Measurements from ENCODE around the gene PPT2. TPM values are rescaled to one million over a fixed set of nuclear protein-coding genes. Genes with fewer than 3 reads are reported as not detected.
A peak's percentile ranks its signal among the peaks of the same experiment; 100 is the strongest.

The PPT2 gene
- total and polyA plus RNA-seq, 2 of the 13 experiments (the other 11 are each of a cell fraction or from before 2014, with no cell fraction given), result 39.2 to 61.8 TPM

DNA sequence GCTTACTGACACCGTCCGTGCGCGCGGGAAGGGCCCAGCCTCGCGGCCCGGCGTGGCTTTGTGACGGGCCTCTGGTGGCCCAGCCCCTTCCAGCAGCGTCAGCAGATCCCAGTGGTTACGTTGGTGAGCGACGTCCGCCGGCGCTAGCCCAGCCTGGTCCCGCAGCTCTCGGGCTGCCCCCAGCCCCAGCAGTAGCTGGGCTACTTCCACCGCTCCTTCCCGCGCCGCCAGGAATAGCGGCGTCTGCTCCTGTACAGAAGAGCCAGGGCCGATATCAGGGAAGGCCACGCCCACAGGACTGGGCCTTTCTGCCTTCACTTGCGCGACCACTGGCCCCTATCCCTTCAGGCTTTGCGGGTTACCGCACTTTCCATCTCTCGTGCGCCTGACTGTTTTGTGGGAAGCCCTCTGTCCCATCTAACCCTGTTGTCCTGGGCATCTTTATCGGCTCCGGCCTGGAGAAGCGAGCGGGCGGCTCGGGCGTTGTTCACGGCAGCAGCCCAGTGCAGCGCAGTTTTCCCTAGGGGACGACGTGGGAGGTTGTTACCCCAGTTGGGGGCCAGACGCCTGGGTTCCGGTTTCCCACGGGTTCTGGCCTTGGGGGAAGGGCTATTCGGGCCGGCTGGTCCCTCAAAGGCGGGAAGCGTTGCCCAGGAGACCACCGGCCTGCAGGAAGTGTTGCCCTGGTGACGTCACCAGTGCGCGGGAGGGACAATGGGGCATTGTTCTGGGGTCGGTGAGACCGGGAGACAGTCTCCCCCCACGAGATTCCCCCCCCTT lies 42.2 kb downstream of the PPT2 start (continued):
- TF ChIP-seq, protein P1, sequence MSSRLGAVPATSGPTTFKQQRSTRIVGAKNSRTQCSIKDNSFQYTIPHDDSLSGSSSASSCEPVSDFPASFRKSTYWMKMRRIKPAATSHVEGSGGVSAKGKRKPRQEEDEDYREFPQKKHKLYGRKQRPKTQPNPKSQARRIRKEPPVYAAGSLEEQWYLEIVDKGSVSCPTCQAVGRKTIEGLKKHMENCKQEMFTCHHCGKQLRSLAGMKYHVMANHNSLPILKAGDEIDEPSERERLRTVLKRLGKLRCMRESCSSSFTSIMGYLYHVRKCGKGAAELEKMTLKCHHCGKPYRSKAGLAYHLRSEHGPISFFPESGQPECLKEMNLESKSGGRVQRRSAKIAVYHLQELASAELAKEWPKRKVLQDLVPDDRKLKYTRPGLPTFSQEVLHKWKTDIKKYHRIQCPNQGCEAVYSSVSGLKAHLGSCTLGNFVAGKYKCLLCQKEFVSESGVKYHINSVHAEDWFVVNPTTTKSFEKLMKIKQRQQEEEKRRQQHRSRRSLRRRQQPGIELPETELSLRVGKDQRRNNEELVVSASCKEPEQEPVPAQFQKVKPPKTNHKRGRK (CRISPR knock-in tag; IDR thresholded peaks at IDR 0.05), result 0 out of 2 replicates have a peak, but pooled peaks have one; percentile 70
- TF ChIP-seq, protein P2, sequence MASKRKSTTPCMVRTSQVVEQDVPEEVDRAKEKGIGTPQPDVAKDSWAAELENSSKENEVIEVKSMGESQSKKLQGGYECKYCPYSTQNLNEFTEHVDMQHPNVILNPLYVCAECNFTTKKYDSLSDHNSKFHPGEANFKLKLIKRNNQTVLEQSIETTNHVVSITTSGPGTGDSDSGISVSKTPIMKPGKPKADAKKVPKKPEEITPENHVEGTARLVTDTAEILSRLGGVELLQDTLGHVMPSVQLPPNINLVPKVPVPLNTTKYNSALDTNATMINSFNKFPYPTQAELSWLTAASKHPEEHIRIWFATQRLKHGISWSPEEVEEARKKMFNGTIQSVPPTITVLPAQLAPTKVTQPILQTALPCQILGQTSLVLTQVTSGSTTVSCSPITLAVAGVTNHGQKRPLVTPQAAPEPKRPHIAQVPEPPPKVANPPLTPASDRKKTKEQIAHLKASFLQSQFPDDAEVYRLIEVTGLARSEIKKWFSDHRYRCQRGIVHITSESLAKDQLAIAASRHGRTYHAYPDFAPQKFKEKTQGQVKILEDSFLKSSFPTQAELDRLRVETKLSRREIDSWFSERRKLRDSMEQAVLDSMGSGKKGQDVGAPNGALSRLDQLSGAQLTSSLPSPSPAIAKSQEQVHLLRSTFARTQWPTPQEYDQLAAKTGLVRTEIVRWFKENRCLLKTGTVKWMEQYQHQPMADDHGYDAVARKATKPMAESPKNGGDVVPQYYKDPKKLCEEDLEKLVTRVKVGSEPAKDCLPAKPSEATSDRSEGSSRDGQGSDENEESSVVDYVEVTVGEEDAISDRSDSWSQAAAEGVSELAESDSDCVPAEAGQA (IDR thresholded peaks at IDR 0.05; ENCODE audit: low read depth), result peak; percentile 84
- TF ChIP-seq, protein P2 (CRISPR knock-in tag; IDR thresholded peaks at IDR 0.05; ENCODE audit: borderline replicate concordance), result 0 out of 2 replicates have a peak, but pooled peaks have one; percentile 64
- TF ChIP-seq ZNF33B (CRISPR knock-in tag; IDR thresholded peaks at IDR 0.05) (0 out of 2 replicates have a peak, but pooled peaks have one; percentile 93), DPF2 (CRISPR knock-in tag; IDR thresholded peaks at IDR 0.05; ENCODE audit: borderline replicate concordance, low read depth) (no peak; the same call in 1 of the 2 replicates)
- TF ChIP-seq, protein P3, sequence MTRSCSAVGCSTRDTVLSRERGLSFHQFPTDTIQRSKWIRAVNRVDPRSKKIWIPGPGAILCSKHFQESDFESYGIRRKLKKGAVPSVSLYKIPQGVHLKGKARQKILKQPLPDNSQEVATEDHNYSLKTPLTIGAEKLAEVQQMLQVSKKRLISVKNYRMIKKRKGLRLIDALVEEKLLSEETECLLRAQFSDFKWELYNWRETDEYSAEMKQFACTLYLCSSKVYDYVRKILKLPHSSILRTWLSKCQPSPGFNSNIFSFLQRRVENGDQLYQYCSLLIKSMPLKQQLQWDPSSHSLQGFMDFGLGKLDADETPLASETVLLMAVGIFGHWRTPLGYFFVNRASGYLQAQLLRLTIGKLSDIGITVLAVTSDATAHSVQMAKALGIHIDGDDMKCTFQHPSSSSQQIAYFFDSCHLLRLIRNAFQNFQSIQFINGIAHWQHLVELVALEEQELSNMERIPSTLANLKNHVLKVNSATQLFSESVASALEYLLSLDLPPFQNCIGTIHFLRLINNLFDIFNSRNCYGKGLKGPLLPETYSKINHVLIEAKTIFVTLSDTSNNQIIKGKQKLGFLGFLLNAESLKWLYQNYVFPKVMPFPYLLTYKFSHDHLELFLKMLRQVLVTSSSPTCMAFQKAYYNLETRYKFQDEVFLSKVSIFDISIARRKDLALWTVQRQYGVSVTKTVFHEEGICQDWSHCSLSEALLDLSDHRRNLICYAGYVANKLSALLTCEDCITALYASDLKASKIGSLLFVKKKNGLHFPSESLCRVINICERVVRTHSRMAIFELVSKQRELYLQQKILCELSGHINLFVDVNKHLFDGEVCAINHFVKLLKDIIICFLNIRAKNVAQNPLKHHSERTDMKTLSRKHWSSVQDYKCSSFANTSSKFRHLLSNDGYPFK (CRISPR knock-in tag; IDR thresholded peaks at IDR 0.05; ENCODE audit: borderline replicate concordance), result peak; percentile 70
- TF ChIP-seq, protein P4, sequence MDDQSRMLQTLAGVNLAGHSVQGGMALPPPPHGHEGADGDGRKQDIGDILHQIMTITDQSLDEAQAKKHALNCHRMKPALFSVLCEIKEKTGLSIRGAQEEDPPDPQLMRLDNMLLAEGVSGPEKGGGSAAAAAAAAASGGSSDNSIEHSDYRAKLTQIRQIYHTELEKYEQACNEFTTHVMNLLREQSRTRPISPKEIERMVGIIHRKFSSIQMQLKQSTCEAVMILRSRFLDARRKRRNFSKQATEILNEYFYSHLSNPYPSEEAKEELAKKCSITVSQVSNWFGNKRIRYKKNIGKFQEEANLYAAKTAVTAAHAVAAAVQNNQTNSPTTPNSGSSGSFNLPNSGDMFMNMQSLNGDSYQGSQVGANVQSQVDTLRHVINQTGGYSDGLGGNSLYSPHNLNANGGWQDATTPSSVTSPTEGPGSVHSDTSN (CRISPR knock-in tag; IDR thresholded peaks at IDR 0.05; ENCODE audit: borderline replicate concordance), result no peak; the same call in 1 of the 2 replicates
- TF ChIP-seq, protein P5, sequence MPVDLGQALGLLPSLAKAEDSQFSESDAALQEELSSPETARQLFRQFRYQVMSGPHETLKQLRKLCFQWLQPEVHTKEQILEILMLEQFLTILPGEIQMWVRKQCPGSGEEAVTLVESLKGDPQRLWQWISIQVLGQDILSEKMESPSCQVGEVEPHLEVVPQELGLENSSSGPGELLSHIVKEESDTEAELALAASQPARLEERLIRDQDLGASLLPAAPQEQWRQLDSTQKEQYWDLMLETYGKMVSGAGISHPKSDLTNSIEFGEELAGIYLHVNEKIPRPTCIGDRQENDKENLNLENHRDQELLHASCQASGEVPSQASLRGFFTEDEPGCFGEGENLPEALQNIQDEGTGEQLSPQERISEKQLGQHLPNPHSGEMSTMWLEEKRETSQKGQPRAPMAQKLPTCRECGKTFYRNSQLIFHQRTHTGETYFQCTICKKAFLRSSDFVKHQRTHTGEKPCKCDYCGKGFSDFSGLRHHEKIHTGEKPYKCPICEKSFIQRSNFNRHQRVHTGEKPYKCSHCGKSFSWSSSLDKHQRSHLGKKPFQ (CRISPR knock-in tag; IDR thresholded peaks at IDR 0.05; ENCODE audit: insufficient replicate concordance), result peak; percentile 49
